Spleen (tissue), 11 donors: ENCODE results near the gene MLKL. TPM values are rescaled to one million over a fixed set of nuclear protein-coding genes. Genes with fewer than 3 reads are reported as not detected.

Experiments used
- DNase-seq: peaks from one replicate; pipeline ENCODE4 v3.0.0-alpha.2; 2020
- H3K27ac ChIP-seq, 8 donors: fragments of 200-600 bp; sonication (generic) in 7 of 8; 1 replicate in 4 of 8; 2 replicates in 4 of 8; pipeline versions ENCODE4 v1.5.0 to v1.8.0; 2016 to 2021; ENCODE audit warnings: inconsistent platforms in 4 of 8, mild to moderate bottlenecking in 4 of 8, moderate library complexity in 1 of 8
- H3K27me3 ChIP-seq, 7 donors: fragments of 200-600 bp; sonication (generic) in 6 of 7; replicated peaks in 1 of 7; 1 replicate in 4 of 7; 2 replicates in 3 of 7; pipeline versions ENCODE4 v1.5.0 to v1.8.0; 2016 to 2021; ENCODE audit warnings: inconsistent platforms in 3 of 7, mild to moderate bottlenecking in 1 of 7
- H3K36me3 ChIP-seq, 6 donors: fragments of 200-600 bp; sonication (generic) in 5 of 6; 1 replicate in 4 of 6; 2 replicates in 2 of 6; pipeline versions ENCODE4 v1.5.0 to v1.8.0; 2016 to 2021; ENCODE audit warnings: inconsistent platforms in 2 of 6
- H3K4me1 ChIP-seq, 6 donors: fragments of 200-600 bp; sonication (generic) in 5 of 6; 1 replicate in 3 of 6; 2 replicates in 3 of 6; pipeline versions ENCODE4 v1.5.0 to v1.8.0; 2016 to 2021; ENCODE audit warnings: inconsistent platforms in 3 of 6
- H3K4me3 ChIP-seq, 8 donors: fragments of 200-600 bp; sonication (generic) in 7 of 8; 1 replicate in 4 of 8; 2 replicates in 4 of 8; pipeline versions ENCODE4 v1.5.0 to v1.8.0; 2016 to 2021; ENCODE audit warnings: inconsistent platforms in 4 of 8, mild to moderate bottlenecking in 4 of 8, moderate library complexity in 2 of 8
- H3K9me3 ChIP-seq, 8 donors: fragments of 200-600 bp; sonication (generic) in 7 of 8; 1 replicate in 4 of 8; 2 replicates in 4 of 8; pipeline versions ENCODE4 v1.5.0 to v1.8.0; 2016 to 2021; ENCODE audit warnings: inconsistent platforms in 4 of 8
- POLR2A ChIP-seq, 3 donors: fragments of 450-650 bp; IDR thresholded peaks; one replicate each; pipeline ENCODE4 v1.5.1; 2017; ENCODE audit warnings: antibody characterized with exemption in 3 of 3, mild to moderate bottlenecking in 1 of 3
- POLR2AphosphoS5 ChIP-seq, 3 donors: sonication (generic); formaldehyde crosslinking; IDR thresholded peaks; one replicate each; pipeline ENCODE4 v1.5.1; 2017; ENCODE audit warnings: antibody characterized with exemption in 3 of 3
- WGBS, 5 donors: extraction: QIAGEN DNeasy Blood & Tissue Kit in 3 of 5; methylation state at CpG; one replicate each; pipeline versions ENCODE4 v1.1.5 to v1.1.7; 2013 to 2018; 5-methylcytosine and 5-hydroxymethylcytosine counted together
- intact Hi-C: fragments of 100-400 bp; cut with DNase I; formaldehyde crosslinking; loops from one replicate; pipeline ENCODE4 v1.15.0; 2023; ENCODE audit warnings: low total_unique reads
- polyA plus RNA-seq, 3 donors: library from polyadenylated mRNA; stranded (reverse); fragments of 200-250 nt; gene quantifications; one replicate each; pipeline ENCODE4 v1.2.1, GENCODE V29; 2013
- total RNA-seq, 7 donors: library from RNA; depleted of rRNA in 3 of 7; stranded (reverse); fragments of >200 nt in 3 of 7; fragmentation: NEBNext Ultra II Directional in 4 of 7; extraction: Animal tissue kit (Norgen Biotek cat#: 25700) in 4 of 7; gene quantifications; one replicate each; pipeline versions ENCODE4 v1.1.0 to v1.2.1, GENCODE V29; 2016 to 2021
- TF ChIP-seq, protein P1 (sequence below), 11 experiments: fragments of 200-600 bp in 7 of 11; fragments of 450-650 bp in 4 of 11; sonication (generic) in 4 of 11; IDR thresholded peaks in 8 of 11; conservative IDR thresholded peaks in 3 of 11; 1 replicate in 7 of 11; 2 replicates in 4 of 11; pipeline versions ENCODE4 v1.4.0 to v1.8.0; 2016 to 2021; ENCODE audit warnings: antibody characterized with exemption in 11 of 11, inconsistent platforms in 4 of 11, mild to moderate bottlenecking in 1 of 11
- donor health status: healthy with polysubstance abuse.
- donor health status: DM: no; HTN: no; CAD: no; lungs with moderate emphysema.
- donor health status: DM: no; HTN: no; CAD: no.
- donor health status: Bipolar disorder and iron deficiency.
- donor health status: healthy.
- donor health status: DM: no; HTN: no; CAD: no.
- donor health status: DM: yes; HTN: yes; CAD: no.

Gene MLKL
- total and polyA plus RNA-seq, 10 donors: 21.4 to 69.6 (median 50.5) TPM

- H3K4me3 ChIP-seq: no peak overlapping the region
- H3K9me3 ChIP-seq: no peaks in the 10 kb centered on the region
- no peaks in the 10 kb centered on the region for H3K4me1 ChIP-seq
- no peaks in the 10 kb centered on the region for H3K27me3 ChIP-seq
- peak; percentile 55 for DNase-seq
- no peak overlapping the region for H3K27ac ChIP-seq
- WGBS, 5 donors: 84 to 88% (median 85%) methylated on average over 14 to 15 of the region's 15 CpGs
- no peaks in the 10 kb centered on the region for H3K36me3 ChIP-seq
- no peak for TF ChIP-seq POLR2A (IDR thresholded peaks at IDR 0.05)
- TF ChIP-seq, protein P1, sequence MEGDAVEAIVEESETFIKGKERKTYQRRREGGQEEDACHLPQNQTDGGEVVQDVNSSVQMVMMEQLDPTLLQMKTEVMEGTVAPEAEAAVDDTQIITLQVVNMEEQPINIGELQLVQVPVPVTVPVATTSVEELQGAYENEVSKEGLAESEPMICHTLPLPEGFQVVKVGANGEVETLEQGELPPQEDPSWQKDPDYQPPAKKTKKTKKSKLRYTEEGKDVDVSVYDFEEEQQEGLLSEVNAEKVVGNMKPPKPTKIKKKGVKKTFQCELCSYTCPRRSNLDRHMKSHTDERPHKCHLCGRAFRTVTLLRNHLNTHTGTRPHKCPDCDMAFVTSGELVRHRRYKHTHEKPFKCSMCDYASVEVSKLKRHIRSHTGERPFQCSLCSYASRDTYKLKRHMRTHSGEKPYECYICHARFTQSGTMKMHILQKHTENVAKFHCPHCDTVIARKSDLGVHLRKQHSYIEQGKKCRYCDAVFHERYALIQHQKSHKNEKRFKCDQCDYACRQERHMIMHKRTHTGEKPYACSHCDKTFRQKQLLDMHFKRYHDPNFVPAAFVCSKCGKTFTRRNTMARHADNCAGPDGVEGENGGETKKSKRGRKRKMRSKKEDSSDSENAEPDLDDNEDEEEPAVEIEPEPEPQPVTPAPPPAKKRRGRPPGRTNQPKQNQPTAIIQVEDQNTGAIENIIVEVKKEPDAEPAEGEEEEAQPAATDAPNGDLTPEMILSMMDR (IDR thresholded peaks at IDR 0.05 in 8 of 11, conservative IDR thresholded peaks at IDR 0.05 in 3 of 11): no peak
- no peak for TF ChIP-seq POLR2AphosphoS5 (IDR thresholded peaks at IDR 0.05)
- intact Hi-C loops: no loop called here
Observed at GRCh38 chr16:74716355-74716754, 15.7 kb upstream of the MLKL start.

- no peaks in the 10 kb centered on the region for H3K36me3 ChIP-seq
- no peak overlapping the region for H3K4me3 ChIP-seq
- intact Hi-C loops: no loop called here
- WGBS, 5 donors: 82 to 92% (median 83%) methylated on average over 7 to 10 of the region's 10 CpGs
- H3K9me3 ChIP-seq: no peaks in the 10 kb centered on the region
- peaks cover 0 to 10% (median 4%) of the 10 kb centered on the region in 6 donors for H3K4me1 ChIP-seq
- no peak for TF ChIP-seq POLR2AphosphoS5 (IDR thresholded peaks at IDR 0.05)
- no peak for TF ChIP-seq POLR2A (IDR thresholded peaks at IDR 0.05)
- TF ChIP-seq, protein P1 (IDR thresholded peaks at IDR 0.05 in 8 of 11, conservative IDR thresholded peaks at IDR 0.05 in 3 of 11): no peak
- no peaks in the 10 kb centered on the region for H3K27me3 ChIP-seq
- no peak overlapping the region for H3K27ac ChIP-seq
- DNase-seq: peak; percentile 69
Observed at GRCh38 chr16:74713876-74714275, 13.2 kb upstream of the MLKL start.

- no peak overlapping the region for H3K4me3 ChIP-seq
- no peak for DNase-seq
- WGBS, 5 donors: 73 to 89% (median 85%) methylated on average over 8 to 10 of the region's 10 CpGs
- H3K9me3 ChIP-seq: no peaks in the 10 kb centered on the region
- TF ChIP-seq POLR2A (IDR thresholded peaks at IDR 0.05): no peak
- TF ChIP-seq POLR2AphosphoS5 (IDR thresholded peaks at IDR 0.05): no peak
- TF ChIP-seq, protein P1 (IDR thresholded peaks at IDR 0.05 in 8 of 11, conservative IDR thresholded peaks at IDR 0.05 in 3 of 11): no peak
- intact Hi-C loops: no loop called here
- H3K36me3 ChIP-seq: no peaks in the 10 kb centered on the region
- no peaks in the 10 kb centered on the region for H3K27me3 ChIP-seq
- H3K27ac ChIP-seq: no peak overlapping the region
- peaks cover 0 to 13% (median 4%) of the 10 kb centered on the region in 6 donors for H3K4me1 ChIP-seq
Observed at GRCh38 chr16:74713325-74713724, 12.7 kb upstream of the MLKL start.

DNA sequence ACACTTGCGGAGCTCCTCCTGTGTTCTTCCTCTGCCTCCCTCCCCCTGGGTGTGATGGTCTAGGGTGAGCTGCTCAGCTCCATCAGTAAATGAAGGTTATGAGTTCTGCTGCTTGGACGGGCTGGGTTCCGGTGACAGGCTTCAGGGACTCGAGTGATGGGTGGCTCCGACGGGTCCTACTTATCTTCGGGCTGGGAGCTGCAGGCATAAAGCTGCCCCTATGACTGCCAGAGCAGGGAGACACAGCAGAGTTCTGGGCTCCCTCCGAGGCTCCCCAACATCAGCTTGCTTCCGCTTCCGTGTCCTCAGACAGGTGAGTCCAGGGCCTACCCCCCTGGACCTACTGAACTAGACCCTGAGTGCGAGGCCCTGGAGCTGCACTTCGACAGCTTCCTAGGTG is 11.3 kb upstream of the MLKL start:
- Histone ChIP-seq H3K27me3 (no peaks in the 10 kb centered on the region), H3K36me3 (no peaks in the 10 kb centered on the region), H3K4me3 (no peak overlapping the region), H3K27ac (no peak overlapping the region), H3K9me3 (no peaks in the 10 kb centered on the region), H3K4me1 (peaks cover 0 to 13% (median 4%) of the 10 kb centered on the region in 6 donors)
- no peak for TF ChIP-seq POLR2AphosphoS5 (IDR thresholded peaks at IDR 0.05)
- TF ChIP-seq, protein P1 (IDR thresholded peaks at IDR 0.05 in 8 of 11, conservative IDR thresholded peaks at IDR 0.05 in 3 of 11): no peak
- no peak for TF ChIP-seq POLR2A (IDR thresholded peaks at IDR 0.05)
- WGBS, 5 donors: 89 to 95% (median 93%) methylated on average over 6 to 12 of the region's 12 CpGs
- DNase-seq: peak; percentile 68
- intact Hi-C loops: no loop called here
